Neural cell (in vitro differentiated cells): Measurements from ENCODE around the gene RASAL2. TPM values are rescaled to one million over a fixed set of nuclear protein-coding genes. Genes with fewer than 3 reads are reported as not detected.

Experiments used
- H2AFZ ChIP-seq: fragments of 200-600, 300-800 bp; sonication (generic), shearing (Covaris generic); 2 replicates; pipeline ENCODE4 v1.6.0; 2014; ENCODE audit warnings: low read depth, mild to moderate bottlenecking, antibody characterized with exemption, low read length, moderate library complexity
- H3F3A ChIP-seq: fragments of 200-600 bp; shearing (Covaris generic); 2 replicates; pipeline ENCODE4 v1.6.1; 2016; ENCODE audit warnings: mild to moderate bottlenecking, moderate library complexity, mixed read lengths, antibody characterized with exemption, low read length; ENCODE audit not compliant: insufficient read depth, poor library complexity, severe bottlenecking
- H3K27ac ChIP-seq: fragments of 200-600, 300-800 bp; sonication (generic), shearing (Covaris generic); 2 replicates; pipeline ENCODE4 v1.5.1; 2014; ENCODE audit warnings: mild to moderate bottlenecking, low read length, moderate library complexity
- H3K27me3 ChIP-seq: fragments of 300-800, 200-600 bp; sonication (generic), shearing (Covaris generic); 2 replicates; pipeline ENCODE4 v1.6.0; 2014; ENCODE audit warnings: mild to moderate bottlenecking, low read depth, low read length, moderate library complexity; ENCODE audit not compliant: insufficient read depth
- H3K36me3 ChIP-seq: fragments of 300-800, 200-600 bp; sonication (generic), shearing (Covaris generic); 2 replicates; pipeline ENCODE4 v1.5.1; 2014; ENCODE audit warnings: mild to moderate bottlenecking, antibody characterized with exemption, low read length, moderate library complexity; ENCODE audit not compliant: insufficient read depth
- H3K4me2 ChIP-seq: fragments of 300-800, 200-600 bp; sonication (generic), shearing (Covaris generic); 2 replicates; pipeline ENCODE4 v1.6.0; 2014; ENCODE audit warnings: mild to moderate bottlenecking, low read length
- H3K4me3 ChIP-seq: fragments of 300-800, 200-600 bp; sonication (generic), shearing (Covaris generic); 2 replicates; pipeline ENCODE4 v1.5.1; 2014; ENCODE audit warnings: mild to moderate bottlenecking, low read length, moderate library complexity
- H3K79me2 ChIP-seq: fragments of 200-600 bp; shearing (Covaris generic); replicated peaks from 2 replicates; pipeline ENCODE4 v1.6.0; 2014; ENCODE audit warnings: mild to moderate bottlenecking, low read length, moderate library complexity; ENCODE audit not compliant: insufficient read depth
- H3K9ac ChIP-seq: fragments of 300-800, 200-600 bp; sonication (generic), shearing (Covaris generic); 2 replicates; pipeline ENCODE4 v1.6.1; 2016; ENCODE audit warnings: mild to moderate bottlenecking, low read length, mixed read lengths
- H3K9me2 ChIP-seq: fragments of 200-600 bp; shearing (Covaris generic); 2 replicates; pipeline ENCODE4 v1.6.1; 2016; ENCODE audit warnings: mild to moderate bottlenecking, low read length, mixed read lengths; ENCODE audit not compliant: insufficient read depth
- H3K9me3 ChIP-seq: fragments of 200-600, 300-800 bp; sonication (generic), shearing (Covaris generic); 2 replicates; pipeline ENCODE4 v1.6.1; 2016; ENCODE audit warnings: mild to moderate bottlenecking, mixed run types, low read length, moderate library complexity, mixed read lengths
- H4K20me1 ChIP-seq: fragments of 200-600 bp; shearing (Covaris generic); 2 replicates; pipeline ENCODE4 v1.6.1; 2016; ENCODE audit warnings: mild to moderate bottlenecking, mixed run types; ENCODE audit not compliant: insufficient read depth
- CTCF ChIP-seq: fragments of 450-650 bp; IDR thresholded peaks from 2 replicates; pipeline ENCODE4 v1.5.1; 2014; ENCODE audit warnings: antibody characterized with exemption, mild to moderate bottlenecking, moderate library complexity; ENCODE audit not compliant: poor library complexity, severe bottlenecking
- EP300 ChIP-seq: fragments of 450-650 bp; conservative IDR thresholded peaks from 2 replicates; pipeline ENCODE4 v1.6.1; 2014; ENCODE audit warnings: antibody characterized with exemption, mild to moderate bottlenecking, moderate library complexity; ENCODE audit not compliant: poor library complexity, severe bottlenecking
- EZH2 ChIP-seq: fragments of 200-600, 300-800 bp; shearing (Covaris generic), sonication (generic); IDR thresholded peaks from 2 replicates; pipeline ENCODE4 v1.6.1; 2014; ENCODE audit warnings: antibody characterized with exemption, low read length, borderline replicate concordance, mild to moderate bottlenecking; ENCODE audit not compliant: insufficient read depth, poor library complexity, severe bottlenecking
- MXI1 ChIP-seq: fragments of 450-650 bp; conservative IDR thresholded peaks from 2 replicates; pipeline ENCODE4 v1.6.1; 2014; ENCODE audit warnings: antibody characterized with exemption, mild to moderate bottlenecking; ENCODE audit not compliant: poor library complexity, severe bottlenecking
- POLR2AphosphoS5 ChIP-seq: IDR thresholded peaks from 2 replicates; pipeline ENCODE4 v1.6.1; 2012
- RAD21 ChIP-seq: fragments of 450-650 bp; conservative IDR thresholded peaks from 2 replicates; pipeline ENCODE4 v1.6.1; 2014; ENCODE audit warnings: antibody characterized with exemption, mild to moderate bottlenecking, moderate library complexity
- REST ChIP-seq: IDR thresholded peaks from 2 replicates; pipeline ENCODE4 v1.6.1; 2012; ENCODE audit warnings: borderline replicate concordance
- SMC3 ChIP-seq: fragments of 450-650 bp; conservative IDR thresholded peaks from 2 replicates; pipeline ENCODE4 v1.6.1; 2014; ENCODE audit warnings: antibody characterized with exemption, mild to moderate bottlenecking, moderate library complexity; ENCODE audit not compliant: poor library complexity
- TAF1 ChIP-seq: IDR thresholded peaks from 2 replicates; pipeline ENCODE4 v1.6.1; 2012; ENCODE audit warnings: low read depth
- polyA plus RNA-seq: library from polyadenylated mRNA; depleted of rRNA; stranded (reverse); fragments of >200 nt; gene quantifications from 2 replicates; pipeline ENCODE4 v1.2.3, GENCODE V29; 2014

The RASAL2 gene
- polyA plus RNA-seq, 1 donor from 2014 or later, result 73.3 TPM

- Histone ChIP-seq H3K36me3 (no peaks in the 10 kb centered on the region), H3F3A (no peaks in the 10 kb centered on the region), H3K9me3 (no peaks in the 10 kb centered on the region), H3K9me2 (no peaks in the 10 kb centered on the region), H4K20me1 (no peaks in the 10 kb centered on the region), H2AFZ (no peak overlapping the region), H3K4me3 (no peak overlapping the region), H3K4me2 (no peak overlapping the region), H3K9ac (no peak overlapping the region), H3K27ac (no peak overlapping the region), H3K27me3 (no peaks in the 10 kb centered on the region), H3K79me2 (no peaks in the 10 kb centered on the region)
- TF ChIP-seq MXI1, result no peak
- TF ChIP-seq SMC3, result no peak
- TF ChIP-seq CTCF, result no peak
- TF ChIP-seq EP300, result no peak
- TF ChIP-seq TAF1, result no peak
These were observed 17.3 kb upstream of the RASAL2 start for GRCh38 chr1:178076607-178077006.

- no peak for TF ChIP-seq MXI1
- TF ChIP-seq CTCF, result no peak
- no peak for TF ChIP-seq EZH2
- no peak for TF ChIP-seq RAD21
- no peak for TF ChIP-seq EP300
- no peak for TF ChIP-seq POLR2AphosphoS5
- TF ChIP-seq REST, result no peak
- TF ChIP-seq TAF1, result no peak
- no peak for TF ChIP-seq SMC3
- Histone ChIP-seq H3K79me2 (no peaks in the 10 kb centered on the region), H3K9ac (no peak overlapping the region), H2AFZ (no peak overlapping the region), H3K27ac (no peak overlapping the region), H3K36me3 (no peaks in the 10 kb centered on the region), H3F3A (no peaks in the 10 kb centered on the region), H3K9me3 (no peaks in the 10 kb centered on the region), H3K27me3 (no peaks in the 10 kb centered on the region), H4K20me1 (no peaks in the 10 kb centered on the region), H3K4me3 (no peak overlapping the region), H3K9me2 (no peaks in the 10 kb centered on the region), H3K4me2 (no peak overlapping the region)
These were observed 16.0 kb upstream of the RASAL2 start for GRCh38 chr1:178077917-178078316.
